GM11168 (cell line): ENCODE measurements around the gene RPP25L.

ENCODE experiments used
- in situ Hi-C: fragments of 300-500 bp; cut with MboI; formaldehyde crosslinking; loops from one replicate; pipeline ENCODE4 v1.12.0; 2022; ENCODE audit warnings: low sequenced_read_pairs; ENCODE audit not compliant: unreplicated experiment

The RPP25L gene

GRCh38 chr9:34572092-34572491 is 39.8 kb downstream of the RPP25L start:
- in situ Hi-C loops: no loop called here

DNA sequence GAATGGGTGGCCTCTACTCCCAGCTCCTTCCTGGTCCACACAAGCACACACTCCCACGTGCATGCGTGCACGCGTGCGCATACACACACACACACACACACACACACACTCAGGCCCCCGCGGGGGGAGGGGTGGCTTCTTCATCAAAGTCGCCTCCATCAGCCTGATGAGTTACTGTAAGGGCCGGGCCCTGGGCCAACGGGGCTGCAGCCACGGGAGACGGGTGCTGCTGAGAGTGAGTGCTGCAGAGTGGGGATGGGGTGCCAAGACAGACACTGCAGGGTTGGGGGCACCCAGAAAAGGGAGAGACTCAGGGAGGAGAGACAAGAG is 40.5 kb downstream of the RPP25L start:
- in situ Hi-C loops: no loop called here

DNA sequence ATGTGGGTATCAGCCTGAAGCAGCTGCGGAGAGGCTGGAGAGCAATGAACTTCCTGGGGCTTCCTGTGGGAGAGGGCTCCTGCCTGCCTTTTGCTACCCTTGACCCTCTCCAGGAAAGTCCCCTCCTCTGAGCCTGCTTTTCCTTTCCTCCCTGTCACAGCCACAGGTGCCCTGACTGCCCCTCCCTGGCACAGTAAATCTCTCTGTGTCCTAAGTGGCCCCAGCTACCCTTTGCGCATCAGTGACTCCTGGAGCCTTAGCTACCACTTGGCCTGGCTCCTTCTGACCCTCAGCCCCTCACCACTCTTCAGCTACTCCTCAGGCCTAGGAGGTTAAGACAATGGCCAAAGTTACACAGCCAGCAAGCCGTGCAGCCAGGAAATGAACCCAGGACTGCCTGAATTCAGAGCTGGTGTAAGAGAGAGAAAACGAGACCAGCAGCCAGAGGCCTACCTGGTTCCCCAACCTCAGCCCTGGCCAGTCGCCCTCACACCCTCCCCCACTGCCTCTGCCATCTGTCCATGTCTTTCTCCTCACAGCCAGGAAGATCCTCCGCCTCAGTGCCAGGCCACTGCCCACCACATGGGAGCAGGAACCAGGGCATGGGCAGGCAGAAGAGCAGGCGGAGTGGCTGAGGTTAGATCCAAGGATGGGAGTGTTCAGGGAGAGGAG is 41.0 kb downstream of the RPP25L start:
- in situ Hi-C loops: no loop called here

DNA sequence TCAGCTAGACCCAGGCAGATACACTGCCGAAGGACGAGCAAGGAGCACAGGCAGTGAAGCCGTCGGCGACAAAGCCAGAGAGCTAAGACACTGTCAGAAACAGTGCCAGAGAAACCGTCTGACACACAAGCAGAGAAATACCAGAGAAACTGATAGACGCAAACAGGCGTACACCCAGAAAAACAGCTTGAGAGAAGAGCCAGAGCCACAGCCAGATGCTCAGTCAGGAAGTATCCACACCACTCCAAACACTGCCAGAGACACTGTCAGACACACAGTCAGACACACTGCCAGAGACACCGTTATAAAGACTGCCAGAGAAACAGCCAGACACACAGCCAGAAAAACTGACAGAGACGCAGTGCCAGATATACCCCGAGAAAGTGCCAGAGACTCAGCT is 41.5 kb downstream of the RPP25L start:
- in situ Hi-C loops: no loop called here

GRCh38 chr9:34568774-34569173 is 43.1 kb downstream of the RPP25L start:
- in situ Hi-C loops: no loop called here

DNA sequence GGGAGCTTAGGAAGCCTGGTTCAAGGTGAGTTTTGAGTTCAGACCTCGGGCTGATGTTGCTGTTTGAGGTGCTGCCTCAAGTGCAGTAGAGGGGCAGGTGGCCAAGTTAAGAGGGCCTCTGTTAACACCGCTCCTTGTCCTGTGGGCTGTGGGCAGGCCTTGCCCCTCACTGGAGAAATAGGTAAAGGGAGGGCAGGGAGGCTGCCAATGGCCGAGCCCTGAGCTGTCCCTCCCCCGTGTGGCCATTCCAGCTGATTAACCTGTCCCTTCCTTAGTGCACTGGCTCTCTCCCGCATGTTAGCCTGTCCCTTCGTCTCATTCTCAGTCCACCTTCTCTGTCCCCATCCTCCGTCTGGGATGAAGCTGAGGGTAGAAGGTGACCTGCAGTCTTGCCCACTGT is 43.8 kb downstream of the RPP25L start:
- in situ Hi-C loops: no loop called here

DNA sequence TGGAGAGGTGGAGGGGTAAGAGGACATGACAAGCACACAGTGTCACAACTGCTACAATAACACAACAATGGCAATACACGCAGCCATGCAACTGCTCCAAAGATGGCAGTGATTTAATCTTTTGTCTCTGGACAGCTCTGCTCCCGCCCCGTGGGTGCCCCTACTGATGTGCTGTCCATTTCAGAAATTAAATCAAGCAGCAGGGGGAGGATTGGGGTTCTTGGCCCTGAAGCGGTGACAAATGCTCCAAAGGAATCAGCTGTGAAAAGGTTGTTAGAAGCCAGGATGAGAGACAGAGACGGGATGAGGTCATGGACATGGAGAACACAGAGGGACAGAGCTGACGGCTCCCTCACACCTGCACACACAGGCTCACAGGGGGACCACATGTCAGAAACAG is 44.9 kb downstream of the RPP25L start:
- in situ Hi-C loops: no loop called here

- in situ Hi-C loops: no loop called here
Measured at GRCh38 chr9:34566322-34566721, 45.6 kb downstream of the RPP25L start.

GRCh38 chr9:34565856-34566255 is 46.0 kb downstream of the RPP25L start:
- in situ Hi-C loops: no loop called here

DNA sequence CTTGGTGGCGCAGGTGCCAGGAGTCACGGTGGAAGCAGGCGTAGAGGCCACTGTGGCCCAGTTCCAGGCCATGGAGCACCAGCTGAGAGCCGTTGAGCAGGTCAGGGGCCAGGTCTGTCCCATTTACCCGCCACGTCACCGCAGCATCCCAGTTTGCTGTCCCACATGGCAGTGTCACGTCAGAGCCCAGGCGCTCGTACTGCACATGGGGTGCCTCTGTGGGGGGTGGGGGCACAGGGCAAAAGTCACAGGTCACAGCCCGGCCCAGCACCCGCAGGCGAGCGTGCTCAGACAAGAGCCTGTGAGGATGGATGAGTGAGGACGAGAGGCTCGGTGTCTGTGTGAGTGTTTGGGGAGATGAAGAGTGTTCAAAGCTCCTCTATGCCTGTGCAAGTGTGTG is 47.3 kb downstream of the RPP25L start:
- in situ Hi-C loops: no loop called here

DNA sequence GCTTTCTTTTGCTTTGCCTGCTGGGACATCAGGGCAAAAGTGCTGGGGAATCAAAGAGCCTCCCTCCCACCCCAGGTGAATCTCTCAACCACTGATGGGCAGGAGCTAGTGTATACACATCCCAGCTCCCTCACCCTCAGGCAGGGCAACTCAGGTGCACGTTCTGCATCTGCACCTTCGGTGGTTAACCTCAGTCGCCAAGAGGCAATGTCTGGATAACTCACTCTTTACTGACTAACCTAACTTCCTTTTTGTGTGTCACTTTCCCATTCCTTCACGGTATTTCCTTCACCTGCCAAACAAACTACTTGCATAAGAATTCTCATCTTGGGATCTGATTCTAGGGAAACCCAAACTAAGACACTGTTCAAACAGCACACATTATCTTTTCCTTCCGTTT is 48.6 kb downstream of the RPP25L start:
- in situ Hi-C loops: no loop called here

DNA sequence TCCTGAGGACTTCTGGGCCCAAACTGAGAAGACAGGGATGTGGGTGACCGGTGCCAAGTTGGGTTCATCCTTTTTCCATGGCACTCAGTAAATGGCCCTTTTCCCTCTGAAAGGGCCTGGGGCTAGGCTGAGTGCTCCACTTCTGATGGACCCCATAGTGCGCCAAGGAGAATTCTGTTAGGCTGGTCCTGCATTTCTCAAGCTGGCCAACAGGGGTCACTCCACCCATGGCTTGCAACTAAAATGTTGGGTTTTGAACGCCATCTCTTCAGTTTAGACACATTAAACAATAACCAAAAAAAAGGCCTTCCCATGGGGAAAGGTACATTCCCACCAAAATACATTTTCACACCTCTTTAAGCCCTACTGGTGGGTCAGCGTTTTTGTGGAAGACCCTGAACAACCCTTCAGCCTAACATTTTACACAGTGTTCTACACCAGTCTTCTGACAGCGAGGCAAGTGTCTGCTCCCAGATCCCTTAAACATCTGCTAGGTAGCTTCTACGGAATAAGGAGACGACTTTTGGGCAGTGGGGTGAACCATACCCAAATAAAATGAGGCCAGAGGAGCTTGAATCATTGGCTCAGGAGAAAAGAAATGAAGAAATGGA is 49.7 kb downstream of the RPP25L start:
- in situ Hi-C loops: no loop called here

- in situ Hi-C loops: no loop called here
Measured at GRCh38 chr9:34560599-34561214, 51.2 kb downstream of the RPP25L start.
